GM19467 (cell line): ENCODE measurements around the gene SENP5.
A peak's percentile ranks its signal among the peaks of the same experiment; 100 is the strongest.

Experiments used
- ATAC-seq: cut with Tn5 transposase; IDR thresholded peaks from one replicate; pipeline ENCODE4 v1.9.1; 2021; ENCODE audit warnings: mild to moderate bottlenecking, moderate library complexity; ENCODE audit not compliant: unreplicated experiment

SENP5 gene

GRCh38 chr3:196967412-196968232 is 99.9 kb downstream of the SENP5 start:
- ATAC-seq = no peak

DNA sequence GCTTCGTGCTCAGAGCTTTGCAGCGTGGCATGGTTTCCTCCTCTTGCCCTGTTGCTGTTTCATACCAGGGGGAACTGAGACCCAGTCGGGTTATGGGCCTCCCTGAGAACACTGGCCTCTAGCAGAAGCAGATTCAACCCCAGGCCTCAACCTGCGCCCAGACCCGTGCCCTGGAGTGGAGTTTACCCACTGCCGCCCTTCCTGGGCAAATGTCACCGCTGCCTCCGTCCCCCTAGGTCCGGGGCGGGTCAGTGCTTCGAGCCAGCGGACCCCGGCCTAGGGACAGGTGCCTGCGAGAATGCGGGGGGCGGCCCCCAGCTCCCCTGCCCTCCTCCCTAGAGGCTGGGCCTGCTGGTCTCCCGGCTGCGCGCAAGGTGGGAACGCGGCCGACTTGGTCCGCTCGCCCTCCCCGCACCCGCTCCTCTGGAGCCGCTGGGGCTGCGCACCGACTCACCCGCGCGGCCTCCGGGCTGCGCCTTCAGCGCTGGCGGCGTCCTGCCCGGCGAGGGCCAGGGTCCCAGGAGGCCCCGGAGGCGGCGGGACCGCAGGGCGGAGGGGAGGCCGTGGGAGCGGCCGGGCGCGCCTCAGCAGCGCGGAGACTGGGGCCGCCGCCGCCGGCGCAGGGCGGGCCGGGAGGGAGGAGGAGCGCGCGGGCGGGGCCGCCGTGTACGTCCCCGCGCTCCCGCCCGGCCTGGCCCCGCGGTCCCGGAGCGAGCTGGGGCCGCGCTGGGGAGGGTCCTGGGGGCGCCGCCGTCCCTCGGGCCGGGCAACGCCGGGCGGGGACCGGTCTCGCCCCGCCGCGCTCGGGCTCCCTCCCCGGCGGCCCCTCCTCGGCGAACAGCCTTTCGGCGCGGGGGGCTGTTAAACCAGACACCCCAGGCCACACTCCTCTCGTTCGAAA is 100.8 kb downstream of the SENP5 start, which contains the start of gene PIGZ:
Gene PIGZ (minus strand): TSS at position 601 of the 901 bp plus-strand sequence. CDS start 16,802 bp downstream, outside the sequence.
- peak; percentile 52 for ATAC-seq

DNA sequence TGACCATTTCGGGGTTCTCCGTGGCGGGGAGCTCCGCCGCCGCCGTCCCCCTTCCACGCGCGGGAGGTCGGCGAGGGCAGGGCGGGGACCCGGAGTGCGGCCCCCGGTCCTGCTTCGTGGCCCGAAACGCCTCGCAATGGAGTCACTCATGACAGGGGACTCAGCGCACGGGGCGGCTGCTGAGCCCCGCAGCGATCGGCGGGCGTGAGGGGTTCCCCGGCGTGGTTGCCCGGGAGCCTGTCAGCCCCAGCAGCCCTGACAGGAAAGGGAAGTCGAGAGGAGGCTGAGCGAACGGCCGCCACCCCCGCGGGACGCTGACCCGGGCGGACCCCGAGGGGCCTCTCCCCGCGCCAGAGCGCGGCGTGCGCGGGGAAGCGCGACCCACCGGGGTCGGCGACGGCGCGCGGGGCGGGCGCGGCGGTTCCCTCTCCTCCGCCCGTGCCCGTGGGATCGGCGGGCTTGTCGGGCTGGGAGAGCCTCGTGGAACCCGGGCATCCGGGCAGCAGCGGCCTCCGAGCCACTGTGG is 101.5 kb downstream of the SENP5 start:
- ATAC-seq = peak; percentile 38

DNA sequence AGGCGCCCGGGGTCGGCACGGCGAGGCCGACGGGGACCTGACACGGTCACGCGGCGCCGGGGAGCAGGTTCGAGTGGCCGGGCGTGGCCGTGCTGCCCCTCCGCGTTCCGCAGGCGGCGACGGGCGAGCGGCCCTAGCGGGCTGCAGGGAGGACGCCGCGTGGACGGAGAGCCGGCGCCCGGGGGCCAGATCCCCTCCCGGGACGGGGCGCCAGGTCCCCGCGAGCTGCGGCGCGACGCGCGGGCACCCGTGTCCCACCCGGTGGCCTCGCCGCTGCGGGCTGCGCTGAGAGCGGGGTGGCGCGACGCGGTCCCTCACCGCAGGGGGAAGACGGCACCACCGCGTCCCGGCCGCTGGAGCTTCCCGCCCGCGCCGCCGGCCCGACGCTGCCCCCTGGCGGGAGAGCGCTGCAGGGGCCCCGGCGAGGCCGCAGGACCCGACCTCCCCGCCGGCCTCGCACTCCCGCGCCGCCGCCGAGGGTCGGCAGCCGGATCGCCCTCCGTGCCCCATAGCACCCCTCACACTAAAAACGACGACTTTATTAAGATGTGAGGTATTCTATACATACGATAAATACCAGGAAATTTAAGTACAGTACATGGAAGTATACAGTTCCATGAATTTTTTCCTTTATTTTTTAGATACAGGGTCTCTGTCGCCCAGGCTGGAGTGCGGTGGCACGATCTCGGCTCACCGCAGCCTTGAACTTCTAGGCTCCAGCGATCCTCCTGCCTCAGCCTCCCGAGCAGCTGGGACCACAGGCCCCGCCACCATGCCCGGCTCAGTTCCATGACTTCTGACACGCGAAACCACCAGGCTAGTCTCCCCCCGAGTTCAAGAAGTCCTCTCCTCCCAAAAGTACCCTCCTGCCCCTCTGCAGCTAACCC is 102.2 kb downstream of the SENP5 start:
- peak; percentile 64 for ATAC-seq

DNA sequence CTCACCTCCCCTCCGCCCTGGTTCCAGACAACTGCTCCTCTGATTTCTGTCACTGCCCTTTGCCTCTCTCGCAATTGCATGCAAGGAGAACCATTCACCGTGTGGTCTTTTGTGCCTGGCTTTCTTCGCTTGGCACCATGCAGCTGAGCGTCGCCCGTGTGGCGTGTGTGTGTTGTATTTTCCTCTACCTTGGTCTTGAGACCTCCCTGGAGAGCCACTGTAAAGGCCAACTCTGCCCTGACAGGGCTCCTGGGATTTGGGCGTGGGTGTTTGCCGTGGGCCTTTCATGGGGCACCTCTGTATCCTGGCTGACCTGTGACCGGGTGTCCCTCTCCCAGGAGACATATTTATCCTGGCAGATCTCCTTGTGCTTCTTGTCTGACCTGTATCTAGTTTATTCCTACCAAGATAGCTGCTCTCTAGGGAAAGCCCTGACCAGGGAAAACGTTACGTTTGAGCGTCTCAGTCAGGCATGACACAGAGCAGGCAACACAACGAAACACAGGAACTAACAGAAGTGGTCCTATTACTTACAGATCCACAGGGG is 102.9 kb downstream of the SENP5 start:
- ATAC-seq = no peak

DNA sequence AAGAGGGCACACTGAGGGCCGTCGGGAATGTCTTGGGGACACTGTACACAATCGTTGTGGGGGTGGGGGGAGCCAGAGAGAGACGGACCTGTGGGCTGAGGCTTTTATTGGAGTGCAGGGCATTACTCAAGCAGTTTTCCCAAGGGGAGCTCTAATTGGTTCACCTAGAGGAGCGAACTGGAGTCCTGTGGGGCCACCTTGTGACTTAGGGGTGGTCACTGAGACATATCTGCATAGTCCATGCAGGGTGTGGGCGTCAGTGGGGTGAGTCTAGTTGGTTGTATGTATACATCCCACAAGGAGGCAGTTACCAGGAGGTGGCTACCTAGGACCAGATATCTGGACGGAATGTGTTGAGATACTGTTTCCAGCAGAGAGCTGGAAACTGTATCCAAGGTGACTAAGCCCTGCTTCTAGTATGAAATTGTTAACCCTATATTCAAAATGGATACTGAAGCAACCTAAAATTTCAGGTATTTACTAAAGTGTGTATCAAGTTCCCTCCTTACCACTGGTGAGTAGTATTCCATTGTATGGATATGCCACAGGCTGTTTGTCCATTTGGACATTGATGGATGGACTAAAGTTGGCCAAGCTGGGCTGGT is 103.5 kb downstream of the SENP5 start:
- ATAC-seq = no peak

GRCh38 chr3:196974661-196975060 is 106.9 kb downstream of the SENP5 start:
- no peak for ATAC-seq

GRCh38 chr3:196975349-196975748 is 107.6 kb downstream of the SENP5 start:
- ATAC-seq = no peak

DNA sequence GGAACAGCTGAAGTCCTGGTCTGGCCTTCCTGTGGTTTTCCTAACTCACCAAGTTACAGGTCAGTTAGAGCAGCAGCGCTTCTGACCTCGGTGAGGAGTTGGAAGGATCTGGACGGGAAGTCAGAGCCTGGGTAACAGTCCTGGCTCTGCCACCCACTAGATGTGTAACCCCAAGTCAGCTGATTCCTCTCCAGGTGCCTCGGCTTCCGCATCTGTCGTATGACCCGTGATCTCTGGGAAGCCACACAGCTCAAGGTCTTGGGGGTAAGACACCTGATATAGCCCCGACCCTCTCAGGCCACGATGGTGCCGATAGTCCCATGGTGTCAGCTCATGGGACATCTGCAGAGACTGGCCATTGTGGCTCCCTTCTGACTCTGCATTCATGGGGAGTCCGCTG is 109.2 kb downstream of the SENP5 start:
- ATAC-seq = no peak

- ATAC-seq = no peak
Measured at GRCh38 chr3:196979545-196979944, 111.8 kb downstream of the SENP5 start.

- ATAC-seq = no peak
Measured at GRCh38 chr3:196981657-196982056, 113.9 kb downstream of the SENP5 start.

- ATAC-seq = no peak
Measured at GRCh38 chr3:196983186-196983585, 115.5 kb downstream of the SENP5 start.
